Heart right ventricle (tissue), 16 donors: ENCODE data around the gene SCG5. TPM values are rescaled to one million over a fixed set of nuclear protein-coding genes. Genes with fewer than 3 reads are reported as not detected.
A peak's percentile ranks its signal among the peaks of the same experiment; 100 is the strongest.

Source experiments
- ATAC-seq, 8 donors: fragments of 200-7000 bp; cut with Tn5 transposase; one replicate each; pipeline ENCODE4 v1.9.1; 2020; ENCODE audit warnings: mild to moderate bottlenecking in 8 of 8, moderate library complexity in 8 of 8, moderate number of reproducible peaks in 1 of 8
- DNase-seq, 2 donors: peaks; one replicate each; pipeline ENCODE4 v3.0.0-alpha.2; 2020
- H3K27ac ChIP-seq, 10 donors: fragments of 200-600 bp; sonication (generic) in 2 of 10; one replicate each; pipeline versions ENCODE4 v1.5.0 to v1.8.0; 2020 to 2022; ENCODE audit warnings: mild to moderate bottlenecking in 3 of 10
- H3K27me3 ChIP-seq, 7 donors: fragments of 200-600 bp; one replicate each; pipeline ENCODE4 v1.8.0; 2021 to 2022; ENCODE audit warnings: mild to moderate bottlenecking in 2 of 7
- H3K36me3 ChIP-seq, 9 donors: fragments of 200-600 bp; sonication (generic) in 1 of 9; one replicate each; pipeline versions ENCODE4 v1.5.0 to v1.8.0; 2020 to 2022; ENCODE audit warnings: mild to moderate bottlenecking in 2 of 9
- H3K4me1 ChIP-seq, 9 donors: fragments of 200-600 bp; sonication (generic) in 1 of 9; one replicate each; pipeline versions ENCODE4 v1.5.0 to v1.8.0; 2020 to 2022; ENCODE audit warnings: mild to moderate bottlenecking in 4 of 9
- H3K4me3 ChIP-seq, 10 donors: fragments of 200-600 bp; sonication (generic) in 2 of 10; one replicate each; pipeline versions ENCODE4 v1.5.0 to v1.8.0; 2020 to 2022; ENCODE audit warnings: mild to moderate bottlenecking in 7 of 10, moderate library complexity in 2 of 10
- H3K9me3 ChIP-seq, 11 donors: fragments of 200-600 bp in 10 of 11; sonication (generic) in 2 of 11; one replicate each; pipeline versions ENCODE4 v1.5.0 to v1.8.0; 2013 to 2022; ENCODE audit warnings: mild to moderate bottlenecking in 2 of 11, control low read depth in 1 of 11, moderate library complexity in 1 of 11
- WGBS, 2 donors: extraction: QIAGEN DNeasy Blood & Tissue Kit; methylation state at CpG; one replicate each; pipeline ENCODE4 v1.1.7; 2013; ENCODE audit warnings: inconsistent platforms in 1 of 2; 5-methylcytosine and 5-hydroxymethylcytosine counted together
- intact Hi-C, 10 donors: fragments of 100-400 bp; cut with DNase I; formaldehyde crosslinking; loops; one replicate each; pipeline versions ENCODE4 v1.11.1 to v1.14.2; 2022
- polyA plus RNA-seq, 2 donors: library from polyadenylated mRNA; stranded (reverse); fragments of 200-250 nt; gene quantifications; one replicate each; pipeline ENCODE4 v1.2.3, GENCODE V29; 2013
- total RNA-seq, 10 donors: library from RNA; stranded (reverse); fragmentation: NEBNext Ultra II Directional in 3 of 10; extraction: Animal tissue kit (Norgen Biotek cat#: 25700) in 3 of 10; gene quantifications; one replicate each; pipeline versions ENCODE4 v1.2.1 to v1.2.4, GENCODE V29; 2021 to 2023
- TF ChIP-seq, protein P1 (sequence below), 9 donors: fragments of 200-600 bp; sonication (generic) in 2 of 9; IDR thresholded peaks; one replicate each; pipeline versions ENCODE4 v1.5.0 to v1.8.0; 2021 to 2022; ENCODE audit warnings: antibody characterized with exemption in 9 of 9, mild to moderate bottlenecking in 5 of 9, moderate library complexity in 1 of 9
- donor health status: Arrhythmogenic right ventricular cardiomyopathy.
- donor health status: ischemic (EF 13 %, LVEDD 7.1; RV severe dilation, severe dysfunction).
- donor health status: healthy with polysubstance abuse.
- donor health status: DM: no; HTN: yes; CAD: no.
- donor health status: DM: no; HTN: no; CAD: no.
- donor health status: ischemic (EF 25% LVEDD 6.9; RV normal size, moderate dysfunction).
- donor health status: ischemic (EF 25% LVEDD 5.7; RV mildly dilated, moderate dysfunction).
- donor health status: healthy.
- donor health status: DM: yes; HTN: yes; CAD: no.
- donor health status: Ischemic cardiomyopathy.
- donor health status: ischemic (EF 35%, LVEDD 5.7; RV mildly dilated, moderate dysfunction).
- donor health status: nonischemic (EF 11% LVEDD 7.7; RV severe dilation, severe dysfunction).
- donor health status: DM: yes; HTN: yes; CAD: no.
- donor health status: PGD.
- donor health status: ischemic (EF 29% LVEDD 5.4; RV normal size, mild dysfunction).
- donor health status: nonischemic (EF 23%, LVEDD 6.1; RV moderate dilation, normal function).

SCG5 gene
- total and polyA plus RNA-seq, 12 donors, result 0.23 to 1.1 (median 0.51) TPM; not detected in 6

DNA sequence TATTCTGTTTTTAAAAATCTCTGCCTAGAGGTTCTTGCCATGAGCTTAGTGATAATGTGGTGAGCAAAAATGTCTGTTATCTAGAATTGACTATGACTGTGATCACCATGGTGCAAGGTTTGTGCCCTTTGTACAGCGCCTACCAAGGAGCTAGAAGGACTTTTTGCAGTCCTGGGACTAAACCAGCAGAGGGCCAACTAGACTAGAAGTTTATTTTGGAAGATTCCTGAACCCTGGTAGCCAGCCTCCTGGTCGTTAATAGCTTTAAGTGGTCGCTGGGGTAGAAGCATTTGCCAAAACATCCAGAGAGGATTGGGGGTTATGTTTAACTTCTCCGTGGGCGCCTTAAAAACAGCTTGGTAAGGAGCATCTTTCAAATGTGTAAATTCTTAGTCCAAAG, 7.8 kb downstream of the SCG5 start:
- H3K4me3 ChIP-seq, result no peak overlapping the region
- intact Hi-C loops, result no loop called here
- TF ChIP-seq, protein P1, sequence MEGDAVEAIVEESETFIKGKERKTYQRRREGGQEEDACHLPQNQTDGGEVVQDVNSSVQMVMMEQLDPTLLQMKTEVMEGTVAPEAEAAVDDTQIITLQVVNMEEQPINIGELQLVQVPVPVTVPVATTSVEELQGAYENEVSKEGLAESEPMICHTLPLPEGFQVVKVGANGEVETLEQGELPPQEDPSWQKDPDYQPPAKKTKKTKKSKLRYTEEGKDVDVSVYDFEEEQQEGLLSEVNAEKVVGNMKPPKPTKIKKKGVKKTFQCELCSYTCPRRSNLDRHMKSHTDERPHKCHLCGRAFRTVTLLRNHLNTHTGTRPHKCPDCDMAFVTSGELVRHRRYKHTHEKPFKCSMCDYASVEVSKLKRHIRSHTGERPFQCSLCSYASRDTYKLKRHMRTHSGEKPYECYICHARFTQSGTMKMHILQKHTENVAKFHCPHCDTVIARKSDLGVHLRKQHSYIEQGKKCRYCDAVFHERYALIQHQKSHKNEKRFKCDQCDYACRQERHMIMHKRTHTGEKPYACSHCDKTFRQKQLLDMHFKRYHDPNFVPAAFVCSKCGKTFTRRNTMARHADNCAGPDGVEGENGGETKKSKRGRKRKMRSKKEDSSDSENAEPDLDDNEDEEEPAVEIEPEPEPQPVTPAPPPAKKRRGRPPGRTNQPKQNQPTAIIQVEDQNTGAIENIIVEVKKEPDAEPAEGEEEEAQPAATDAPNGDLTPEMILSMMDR (IDR thresholded peaks at IDR 0.05), result peak in 1 of 9 donors; percentile 14
- H3K9me3 ChIP-seq, result no peaks in the 10 kb centered on the region
- WGBS, 2 donors, result 61 to 67% methylated on average over 5 of the region's 5 CpGs
- ATAC-seq, result no peak
- no peak overlapping the region for H3K27ac ChIP-seq
- DNase-seq, result no peak
- H3K27me3 ChIP-seq, result peaks cover 0 to 8% (median 0%) of the 10 kb centered on the region in 7 donors
- H3K36me3 ChIP-seq, result no peaks in the 10 kb centered on the region
- H3K4me1 ChIP-seq, result no peaks in the 10 kb centered on the region

DNA sequence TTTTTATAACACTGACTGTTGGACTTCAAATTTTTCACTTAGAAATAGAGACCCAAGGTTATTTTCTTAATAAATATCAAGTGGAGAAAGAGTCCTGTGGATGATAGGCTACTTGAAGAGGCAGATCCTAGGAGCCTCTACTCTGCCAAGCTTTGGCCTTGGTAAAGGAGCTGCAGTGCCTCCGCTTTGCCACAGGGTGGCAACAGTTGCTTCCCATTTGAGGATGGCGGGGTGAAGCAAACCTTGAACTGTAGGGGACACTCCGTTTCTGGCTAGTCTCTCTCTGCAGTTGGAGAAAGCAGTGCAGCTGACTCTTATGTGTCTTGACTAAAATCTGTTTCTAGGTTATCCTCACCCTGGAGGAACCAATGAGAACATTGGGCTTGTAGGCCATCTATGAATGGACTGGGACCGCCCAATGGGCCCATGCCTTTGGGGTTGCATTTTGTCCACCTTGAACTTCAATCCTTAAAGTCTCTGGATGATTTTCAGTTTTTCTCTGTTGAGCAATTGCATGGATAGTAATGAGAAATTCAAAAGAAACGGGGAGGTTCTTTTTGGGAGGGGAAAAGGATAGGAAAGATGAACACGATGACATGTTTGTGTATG, 9.8 kb downstream of the SCG5 start:
- peak in 1 of 2 donors; percentile 10 for DNase-seq
- intact Hi-C loops, result no loop called here
- no peak overlapping the region for H3K27ac ChIP-seq
- no peaks in the 10 kb centered on the region for H3K4me1 ChIP-seq
- ATAC-seq, result peak in 3 of 8 donors; percentile 50 to 70 (median 67)
- H3K4me3 ChIP-seq, result no peak overlapping the region
- WGBS, 2 donors, result 40 to 42% methylated on average over 6 of the region's 6 CpGs
- TF ChIP-seq, protein P1 (IDR thresholded peaks at IDR 0.05), result peak; percentile 37 to 87 (median 67)
- H3K36me3 ChIP-seq, result peaks cover 0 to 4% (median 0%) of the 10 kb centered on the region in 9 donors
- no peaks in the 10 kb centered on the region for H3K9me3 ChIP-seq
- no peaks in the 10 kb centered on the region for H3K27me3 ChIP-seq

DNA sequence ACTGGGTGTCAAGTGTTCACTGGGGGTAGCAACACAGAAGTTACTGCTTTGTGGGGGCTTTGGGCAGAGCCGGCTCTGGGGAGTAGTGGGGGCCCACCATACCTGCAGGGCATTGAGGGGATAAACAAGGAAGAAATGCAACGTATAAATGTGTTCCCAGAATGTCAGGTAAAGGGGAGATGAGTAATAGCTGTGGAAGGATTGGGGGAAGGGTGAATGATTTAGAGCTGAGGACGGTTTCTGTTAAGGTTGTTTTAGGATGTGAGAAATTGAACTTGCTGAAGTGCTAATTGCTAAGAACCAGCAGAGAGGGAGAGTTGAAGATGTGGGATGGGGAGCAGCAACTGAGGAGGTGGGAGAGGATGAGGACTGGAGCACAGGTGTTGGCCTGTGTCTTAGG, 10.7 kb downstream of the SCG5 start:
- no peaks in the 10 kb centered on the region for H3K4me1 ChIP-seq
- H3K4me3 ChIP-seq, result no peak overlapping the region
- peaks cover 0 to 4% (median 0%) of the 10 kb centered on the region in 9 donors for H3K36me3 ChIP-seq
- no peak overlapping the region for H3K27ac ChIP-seq
- DNase-seq (no peak), ATAC-seq (no peak)
- H3K9me3 ChIP-seq, result no peaks in the 10 kb centered on the region
- TF ChIP-seq, protein P1 (IDR thresholded peaks at IDR 0.05), result no peak
- no peaks in the 10 kb centered on the region for H3K27me3 ChIP-seq
- 80 to 90% methylated on average over 3 of the region's 3 CpGs for WGBS, 2 donors
- intact Hi-C loops, result no loop called here

DNA sequence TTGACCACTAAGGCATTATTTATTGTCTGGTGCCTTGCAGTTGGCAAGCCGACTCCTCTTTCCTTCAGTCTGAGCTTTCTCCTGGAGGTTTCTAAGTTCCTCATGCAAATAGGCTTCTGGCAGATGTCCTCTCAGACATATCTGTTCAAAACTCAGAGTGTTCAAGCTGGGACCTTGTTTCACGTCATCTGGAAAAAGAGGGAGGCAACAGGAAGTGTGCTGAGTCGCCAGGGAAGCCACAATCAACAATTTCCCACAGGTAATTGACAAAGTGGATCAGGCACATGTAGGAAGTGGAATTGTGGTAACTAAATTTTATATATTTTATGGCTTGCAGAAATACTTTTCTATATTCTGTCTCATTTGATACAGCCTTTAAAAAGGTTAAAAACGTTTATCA, 14.6 kb downstream of the SCG5 start:
- intact Hi-C loops, result loop anchor here in 1 of 10 donors (5.0 kb wide), 1 partner anchor 341 kb away; no protein-coding TSS in a partner anchor
- no peak for DNase-seq
- H3K27ac ChIP-seq, result no peak overlapping the region
- no peaks in the 10 kb centered on the region for H3K27me3 ChIP-seq
- H3K36me3 ChIP-seq, result peaks cover 0 to 4% (median 0%) of the 10 kb centered on the region in 9 donors
- no peak overlapping the region for H3K4me3 ChIP-seq
- TF ChIP-seq, protein P1 (IDR thresholded peaks at IDR 0.05), result no peak
- no peak for ATAC-seq
- H3K4me1 ChIP-seq, result peaks cover 0 to 4% (median 0%) of the 10 kb centered on the region in 9 donors
- WGBS, 2 donors, result 59 to 65% methylated on average over 4 of the region's 4 CpGs
- no peaks in the 10 kb centered on the region for H3K9me3 ChIP-seq
